SK-N-SH treated with all-trans-retinoic acid at 6 μM for 48 hours (cell line): ENCODE data around the gene PTCD3.

Experiments used
- ARNTL ChIP-seq: fragments of 450-650 bp; formaldehyde crosslinking; IDR thresholded peaks from 2 replicates; pipeline ENCODE4 v1.5.0; 2020; ENCODE audit warnings: low read depth, mild to moderate bottlenecking, moderate library complexity, borderline replicate concordance
- ESRRG ChIP-seq: fragments of 250-450 bp; sonication (Bioruptor Pico); IDR thresholded peaks from 2 replicates; pipeline ENCODE4 v1.6.1; 2021; ENCODE audit warnings: mild to moderate bottlenecking
- GLIS3 ChIP-seq: fragments of 250-450 bp; sonication (Bioruptor Pico); IDR thresholded peaks from 2 replicates; pipeline ENCODE4 v1.5.0; 2020; ENCODE audit warnings: mild to moderate bottlenecking, moderate library complexity
- ISL1 ChIP-seq: fragments of 250-450 bp; sonication (Bioruptor Pico); IDR thresholded peaks from 2 replicates; pipeline ENCODE4 v2.1.2; 2022; ENCODE audit warnings: mild to moderate bottlenecking, moderate library complexity
- RARB ChIP-seq: fragments of 250-450 bp; sonication (Bioruptor Pico); IDR thresholded peaks from 2 replicates; pipeline ENCODE4 v1.8.0; 2021; ENCODE audit warnings: mild to moderate bottlenecking, moderate library complexity
- SNAI2 ChIP-seq: fragments of 250-450 bp; sonication (Bioruptor Pico); IDR thresholded peaks from 2 replicates; pipeline ENCODE4 v1.5.0; 2020; ENCODE audit warnings: mild to moderate bottlenecking, moderate library complexity
- ZFP30 ChIP-seq: fragments of 450-650 bp; formaldehyde crosslinking; IDR thresholded peaks from 2 replicates; pipeline ENCODE4 v1.5.0; 2022; ENCODE audit warnings: mild to moderate bottlenecking, moderate library complexity
- ZNF70 ChIP-seq: fragments of 450-650 bp; formaldehyde crosslinking; IDR thresholded peaks from 2 replicates; pipeline ENCODE4 v1.5.0; 2020; ENCODE audit warnings: mild to moderate bottlenecking, moderate library complexity
- ZNF8 ChIP-seq: fragments of 450-650 bp; formaldehyde crosslinking; IDR thresholded peaks from 2 replicates; pipeline ENCODE4 v1.5.0; 2020; ENCODE audit warnings: mild to moderate bottlenecking, moderate library complexity
- TF ChIP-seq, protein P1 (sequence below): fragments of 250-450 bp; sonication (Bioruptor Pico); IDR thresholded peaks from 2 replicates; pipeline ENCODE4 v1.8.0; 2020; ENCODE audit warnings: mild to moderate bottlenecking, moderate library complexity, borderline replicate concordance
- TF ChIP-seq, protein P2 (sequence below): fragments of 250-450 bp; sonication (Bioruptor Pico); IDR thresholded peaks from 2 replicates; pipeline ENCODE4 v1.5.1; 2021; ENCODE audit warnings: mild to moderate bottlenecking, moderate library complexity

DNA sequence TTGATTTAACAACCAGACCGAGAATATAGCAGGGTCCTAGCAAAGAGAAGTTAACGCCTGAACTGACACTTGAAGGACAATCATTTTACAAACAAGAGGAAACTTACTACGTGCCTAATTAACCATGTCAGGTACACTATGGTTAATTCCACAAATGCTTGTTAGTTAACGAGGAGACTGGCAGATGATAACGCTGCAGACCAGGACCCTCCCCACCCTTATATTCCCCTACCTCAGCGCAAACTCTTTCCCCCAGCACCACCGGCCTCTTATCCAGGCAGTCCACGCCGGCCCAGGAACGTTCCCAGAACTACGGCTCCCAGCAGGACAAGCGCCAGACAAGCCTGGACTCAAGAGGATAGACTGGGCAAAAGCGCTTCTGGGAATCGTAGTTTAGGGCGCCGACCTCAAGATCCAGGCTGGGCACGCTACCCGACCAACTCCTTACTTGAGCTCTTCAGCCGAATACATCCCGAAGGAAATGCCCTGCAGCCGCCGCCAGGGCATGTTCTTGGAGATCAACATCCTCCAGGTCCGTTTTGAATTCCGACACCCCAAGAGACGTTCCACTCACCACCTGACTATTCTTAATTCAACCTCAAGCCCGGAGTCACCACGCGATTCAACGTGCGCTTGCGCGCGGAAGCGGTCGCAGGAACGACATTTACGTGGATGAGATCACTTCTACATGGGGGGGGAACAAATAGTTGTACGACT is 625 bp upstream of the PTCD3 start, which contains the start of gene POLR1A:
- TF ChIP-seq ARNTL (CRISPR knock-in tag) (no peak), GLIS3 (no peak), ISL1 (CRISPR knock-in tag) (no peak), ESRRG (CRISPR knock-in tag) (no peak), SNAI2 (CRISPR knock-in tag) (no peak), ZNF70 (CRISPR knock-in tag) (no peak), ZNF8 (CRISPR knock-in tag) (no peak), ZFP30 (no peak), RARB (CRISPR knock-in tag) (no peak)
- TF ChIP-seq, protein P1, sequence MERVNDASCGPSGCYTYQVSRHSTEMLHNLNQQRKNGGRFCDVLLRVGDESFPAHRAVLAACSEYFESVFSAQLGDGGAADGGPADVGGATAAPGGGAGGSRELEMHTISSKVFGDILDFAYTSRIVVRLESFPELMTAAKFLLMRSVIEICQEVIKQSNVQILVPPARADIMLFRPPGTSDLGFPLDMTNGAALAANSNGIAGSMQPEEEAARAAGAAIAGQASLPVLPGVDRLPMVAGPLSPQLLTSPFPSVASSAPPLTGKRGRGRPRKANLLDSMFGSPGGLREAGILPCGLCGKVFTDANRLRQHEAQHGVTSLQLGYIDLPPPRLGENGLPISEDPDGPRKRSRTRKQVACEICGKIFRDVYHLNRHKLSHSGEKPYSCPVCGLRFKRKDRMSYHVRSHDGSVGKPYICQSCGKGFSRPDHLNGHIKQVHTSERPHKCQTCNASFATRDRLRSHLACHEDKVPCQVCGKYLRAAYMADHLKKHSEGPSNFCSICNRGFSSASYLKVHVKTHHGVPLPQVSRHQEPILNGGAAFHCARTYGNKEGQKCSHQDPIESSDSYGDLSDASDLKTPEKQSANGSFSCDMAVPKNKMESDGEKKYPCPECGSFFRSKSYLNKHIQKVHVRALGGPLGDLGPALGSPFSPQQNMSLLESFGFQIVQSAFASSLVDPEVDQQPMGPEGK, result no peak
- TF ChIP-seq, protein P2, sequence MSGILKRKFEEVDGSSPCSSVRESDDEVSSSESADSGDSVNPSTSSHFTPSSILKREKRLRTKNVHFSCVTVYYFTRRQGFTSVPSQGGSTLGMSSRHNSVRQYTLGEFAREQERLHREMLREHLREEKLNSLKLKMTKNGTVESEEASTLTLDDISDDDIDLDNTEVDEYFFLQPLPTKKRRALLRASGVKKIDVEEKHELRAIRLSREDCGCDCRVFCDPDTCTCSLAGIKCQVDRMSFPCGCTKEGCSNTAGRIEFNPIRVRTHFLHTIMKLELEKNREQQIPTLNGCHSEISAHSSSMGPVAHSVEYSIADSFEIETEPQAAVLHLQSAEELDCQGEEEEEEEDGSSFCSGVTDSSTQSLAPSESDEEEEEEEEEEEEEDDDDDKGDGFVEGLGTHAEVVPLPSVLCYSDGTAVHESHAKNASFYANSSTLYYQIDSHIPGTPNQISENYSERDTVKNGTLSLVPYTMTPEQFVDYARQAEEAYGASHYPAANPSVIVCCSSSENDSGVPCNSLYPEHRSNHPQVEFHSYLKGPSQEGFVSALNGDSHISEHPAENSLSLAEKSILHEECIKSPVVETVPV, result no peak
